Measurements from ENCODE around the gene HES5. TPM values are rescaled to one million over a fixed set of nuclear protein-coding genes. Genes with fewer than 3 reads are reported as not detected.
A peak's percentile ranks its signal among the peaks of the same experiment; 100 is the strongest.

Gene HES5
- total RNA-seq, 1 experiment from 2014 or later = 0.84 TPM

- BruUV-seq (replicated peaks) = no TSS peak
- peaks cover 45% of the 10 kb centered on the region for H3K4me1 ChIP-seq (ENCODE audit: insufficient read depth, low read length)
- TF ChIP-seq, protein P1, sequence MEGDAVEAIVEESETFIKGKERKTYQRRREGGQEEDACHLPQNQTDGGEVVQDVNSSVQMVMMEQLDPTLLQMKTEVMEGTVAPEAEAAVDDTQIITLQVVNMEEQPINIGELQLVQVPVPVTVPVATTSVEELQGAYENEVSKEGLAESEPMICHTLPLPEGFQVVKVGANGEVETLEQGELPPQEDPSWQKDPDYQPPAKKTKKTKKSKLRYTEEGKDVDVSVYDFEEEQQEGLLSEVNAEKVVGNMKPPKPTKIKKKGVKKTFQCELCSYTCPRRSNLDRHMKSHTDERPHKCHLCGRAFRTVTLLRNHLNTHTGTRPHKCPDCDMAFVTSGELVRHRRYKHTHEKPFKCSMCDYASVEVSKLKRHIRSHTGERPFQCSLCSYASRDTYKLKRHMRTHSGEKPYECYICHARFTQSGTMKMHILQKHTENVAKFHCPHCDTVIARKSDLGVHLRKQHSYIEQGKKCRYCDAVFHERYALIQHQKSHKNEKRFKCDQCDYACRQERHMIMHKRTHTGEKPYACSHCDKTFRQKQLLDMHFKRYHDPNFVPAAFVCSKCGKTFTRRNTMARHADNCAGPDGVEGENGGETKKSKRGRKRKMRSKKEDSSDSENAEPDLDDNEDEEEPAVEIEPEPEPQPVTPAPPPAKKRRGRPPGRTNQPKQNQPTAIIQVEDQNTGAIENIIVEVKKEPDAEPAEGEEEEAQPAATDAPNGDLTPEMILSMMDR (conservative IDR thresholded peaks at IDR 0.05; ENCODE audit: low read depth, low read length) = no peak
- TF ChIP-seq EZH2 (IDR thresholded peaks at IDR 0.05; ENCODE audit: low read length, unreplicated experiment) (no peak), EZH2phosphoT487 (IDR thresholded peaks at IDR 0.05; ENCODE audit: borderline replicate concordance, low read length) (no peak)
- H3K9me2 ChIP-seq (replicated peaks; ENCODE audit: low read length) = no peaks in the 10 kb centered on the region
- H3K27me3 ChIP-seq (ENCODE audit: low read length) = no peaks in the 10 kb centered on the region
- H3F3A ChIP-seq (ENCODE audit: low read length, unreplicated experiment) = no peaks in the 10 kb centered on the region
- intact Hi-C loops (cut with micrococcal nuclease) = no loop called here
- H3K79me2 ChIP-seq (ENCODE audit: low read length) = no peaks in the 10 kb centered on the region
- no peak for ATAC-seq
- H4K20me1 ChIP-seq (ENCODE audit: low read length) = no peaks in the 10 kb centered on the region
- ChIA-PET CTCF (no interaction called here), POLR2A (ENCODE audit: unreplicated experiment) (interaction anchor here (0.5 to 1.6 kb wide), 2 partner anchors 13 to 918 kb away, joined by 5 to 6 read pairs; no protein-coding TSS in a partner anchor)
- no peak overlapping the region for H2AFZ ChIP-seq (ENCODE audit: low read length)
- no peak overlapping the region for H3K9ac ChIP-seq (ENCODE audit: low read length)
- H3K27ac ChIP-seq (ENCODE audit: low read length) = peak overlapping the region; percentile 1; the same call in 1 of the 2 replicates
- H3K4me3 ChIP-seq (ENCODE audit: low read length) = no peak overlapping the region
- H3K36me3 ChIP-seq (ENCODE audit: low read depth, low read length) = no peaks in the 10 kb centered on the region
- H3K9me3 ChIP-seq (ENCODE audit: low read length) = no peaks in the 10 kb centered on the region
- DNase-seq = no peak
- H3K4me2 ChIP-seq (ENCODE audit: low read length) = peak overlapping the region; percentile 38
Measured at GRCh38 chr1:2532485-2533160, 2.6 kb upstream of the HES5 start.

DNA sequence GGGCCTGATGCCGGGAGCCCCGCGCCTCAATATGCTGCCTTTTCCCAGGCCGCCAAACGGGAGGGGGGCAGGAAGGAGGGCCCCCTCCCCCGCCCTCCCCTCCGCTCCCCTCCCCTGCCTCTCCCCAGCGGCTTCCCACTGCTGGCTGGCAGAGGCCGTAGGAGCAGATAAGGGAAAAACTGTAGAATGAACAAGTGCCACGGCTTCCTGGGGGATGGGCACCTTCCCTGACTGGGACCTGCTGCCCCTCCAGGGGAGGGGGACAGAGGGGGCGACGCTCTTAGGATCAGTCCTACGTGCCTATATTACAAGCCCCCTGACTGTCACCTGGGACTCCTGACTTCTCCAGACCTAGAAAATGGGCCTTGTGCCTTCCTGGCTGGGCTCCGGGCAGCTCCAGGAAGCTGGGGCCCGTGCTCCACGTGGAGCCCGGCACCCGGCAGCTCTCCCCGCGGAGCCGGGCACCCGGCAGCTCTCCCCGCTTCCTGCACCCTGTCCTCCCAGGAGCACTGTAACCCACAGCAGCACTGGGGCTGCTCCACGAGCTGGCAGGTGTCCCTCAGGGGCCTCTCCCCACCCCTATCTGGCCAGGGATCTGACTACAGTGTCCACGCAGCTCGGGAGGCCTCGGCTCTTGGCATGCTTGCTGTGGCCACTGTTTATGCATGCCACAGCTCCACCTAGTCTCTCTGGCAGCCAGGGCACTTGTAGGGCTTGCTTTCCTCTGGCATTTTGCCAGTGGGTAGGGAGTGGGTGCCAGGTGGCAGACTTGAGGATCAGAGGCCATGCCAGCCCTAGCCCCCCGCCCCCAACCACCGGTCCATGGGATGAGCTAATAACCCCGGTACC is 674 bp upstream of the HES5 start:
- H3K9me3 ChIP-seq (ENCODE audit: low read length) = no peaks in the 10 kb centered on the region
- peaks cover 3% of the 10 kb centered on the region for H3K79me2 ChIP-seq (ENCODE audit: low read length)
- no peak for ATAC-seq
- H3K27me3 ChIP-seq (ENCODE audit: low read length) = no peaks in the 10 kb centered on the region
- BruUV-seq (replicated peaks) = no TSS peak
- H3K27ac ChIP-seq (ENCODE audit: low read length) = no peak overlapping the region
- DNase-seq = peak; percentile 62
- H4K20me1 ChIP-seq (ENCODE audit: low read length) = peaks cover 2% of the 10 kb centered on the region
- ChIA-PET POLR2A (ENCODE audit: unreplicated experiment) (no interaction called here), CTCF (interaction anchor here (0.6 kb wide), 2 partner anchors 16 to 118 kb away, joined by 5 to 15 read pairs; no protein-coding TSS in a partner anchor)
- no peak overlapping the region for H3K9ac ChIP-seq (ENCODE audit: low read length)
- intact Hi-C loops (cut with micrococcal nuclease) = no loop called here
- peak overlapping the region; percentile 74 for H2AFZ ChIP-seq (ENCODE audit: low read length)
- TF ChIP-seq EZH2phosphoT487 (IDR thresholded peaks at IDR 0.05; ENCODE audit: borderline replicate concordance, low read length) (no peak), EZH2 (IDR thresholded peaks at IDR 0.05; ENCODE audit: low read length, unreplicated experiment) (no peak)
- TF ChIP-seq, protein P1 (conservative IDR thresholded peaks at IDR 0.05; ENCODE audit: low read depth, low read length) = no peak
- peaks cover 52% of the 10 kb centered on the region for H3K4me1 ChIP-seq (ENCODE audit: insufficient read depth, low read length)
- H3F3A ChIP-seq (ENCODE audit: low read length, unreplicated experiment) = no peaks in the 10 kb centered on the region
- H3K36me3 ChIP-seq (ENCODE audit: low read depth, low read length) = no peaks in the 10 kb centered on the region
- peak overlapping the region; percentile 71 for H3K4me2 ChIP-seq (ENCODE audit: low read length)
- no peaks in the 10 kb centered on the region for H3K9me2 ChIP-seq (replicated peaks; ENCODE audit: low read length)
- peak overlapping the region; percentile 54; the same call in 1 of the 2 replicates for H3K4me3 ChIP-seq (ENCODE audit: low read length)
